AG08395 (cell line): ENCODE results near the gene TNFRSF25.

Experiments
- DNase-seq: peaks from one replicate; pipeline ENCODE4 v3.0.0; 2012; ENCODE audit warnings: mixed read lengths, low spot score

The TNFRSF25 gene

DNA sequence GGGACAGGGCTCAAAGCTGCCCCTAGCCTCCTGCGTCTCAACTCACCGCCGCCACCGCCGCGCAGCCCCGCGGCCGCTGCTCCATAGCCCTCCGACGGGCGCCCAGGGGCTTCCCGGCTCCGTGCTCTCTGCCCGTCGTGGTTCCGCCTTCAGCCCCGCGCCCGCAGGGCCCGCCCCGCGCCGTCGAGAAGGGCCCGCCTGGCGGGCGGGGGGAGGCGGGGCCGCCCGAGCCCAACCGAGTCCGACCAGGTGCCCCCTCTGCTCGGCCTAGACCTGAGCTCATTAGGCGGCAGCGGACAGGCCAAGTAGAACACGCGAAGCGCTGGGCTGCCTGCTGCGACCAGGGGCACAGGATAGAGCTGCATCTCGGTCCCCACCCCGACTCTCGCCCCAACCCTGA, at the start of gene TNFRSF25:
TSS of gene TNFRSF25 (minus strand) at position 151 of the 400 bp plus-strand sequence. CDS start at position 85, 66 bp downstream.
- no peak for DNase-seq

GRCh38 chr1:6515771-6516170, 49.8 kb upstream of the TNFRSF25 start:
- peak; percentile 51 for DNase-seq

- DNase-seq = no peak
Observed at GRCh38 chr1:6513320-6513801, 47.4 kb upstream of the TNFRSF25 start.

GRCh38 chr1:6512908-6513280, 46.9 kb upstream of the TNFRSF25 start:
- DNase-seq = no peak

GRCh38 chr1:6512245-6512907, 46.4 kb upstream of the TNFRSF25 start:
- no peak for DNase-seq

- no peak for DNase-seq
Observed at GRCh38 chr1:6511561-6512244, 45.7 kb upstream of the TNFRSF25 start.

DNA sequence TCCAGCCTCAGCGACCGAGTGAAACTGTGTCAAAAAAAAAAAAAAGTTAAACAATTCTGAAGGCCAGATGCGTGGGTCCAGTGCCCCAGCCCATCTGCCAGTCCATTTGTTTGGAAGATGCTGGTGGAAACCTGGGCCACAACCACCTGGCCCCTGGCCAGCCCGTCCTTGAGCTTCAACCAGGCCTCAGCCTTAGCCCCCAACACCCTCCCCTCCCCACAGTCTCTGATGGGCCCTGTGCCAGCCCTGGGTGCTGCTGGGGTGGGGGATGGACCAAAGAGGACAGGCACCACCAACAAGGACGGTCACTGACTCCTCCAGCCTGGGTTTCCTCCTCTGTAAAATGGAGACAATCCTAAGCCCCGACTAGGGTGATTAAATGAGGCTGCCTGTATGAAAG, 45.1 kb upstream of the TNFRSF25 start:
- no peak for DNase-seq

GRCh38 chr1:6510493-6510892, 44.5 kb upstream of the TNFRSF25 start:
- DNase-seq = no peak

DNA sequence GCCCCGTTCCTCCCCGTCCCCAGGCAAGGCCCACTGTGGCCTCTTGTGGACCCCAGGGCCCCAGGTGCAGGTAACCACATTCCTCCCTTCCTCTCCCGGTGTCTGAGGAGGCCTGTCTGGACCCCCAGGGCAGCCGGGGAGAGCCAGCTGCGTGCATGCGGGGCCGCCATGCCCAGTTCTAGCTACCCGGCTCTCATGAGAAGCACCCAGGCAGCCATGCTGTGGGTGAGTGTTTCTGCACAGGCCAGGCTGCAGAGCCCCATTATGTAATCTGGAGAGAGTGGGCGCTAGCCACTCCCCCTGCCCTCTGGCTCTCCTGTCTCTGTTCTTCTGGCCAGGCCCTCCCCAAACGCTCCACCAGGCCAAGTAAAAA, 43.9 kb upstream of the TNFRSF25 start:
- DNase-seq = no peak

DNA sequence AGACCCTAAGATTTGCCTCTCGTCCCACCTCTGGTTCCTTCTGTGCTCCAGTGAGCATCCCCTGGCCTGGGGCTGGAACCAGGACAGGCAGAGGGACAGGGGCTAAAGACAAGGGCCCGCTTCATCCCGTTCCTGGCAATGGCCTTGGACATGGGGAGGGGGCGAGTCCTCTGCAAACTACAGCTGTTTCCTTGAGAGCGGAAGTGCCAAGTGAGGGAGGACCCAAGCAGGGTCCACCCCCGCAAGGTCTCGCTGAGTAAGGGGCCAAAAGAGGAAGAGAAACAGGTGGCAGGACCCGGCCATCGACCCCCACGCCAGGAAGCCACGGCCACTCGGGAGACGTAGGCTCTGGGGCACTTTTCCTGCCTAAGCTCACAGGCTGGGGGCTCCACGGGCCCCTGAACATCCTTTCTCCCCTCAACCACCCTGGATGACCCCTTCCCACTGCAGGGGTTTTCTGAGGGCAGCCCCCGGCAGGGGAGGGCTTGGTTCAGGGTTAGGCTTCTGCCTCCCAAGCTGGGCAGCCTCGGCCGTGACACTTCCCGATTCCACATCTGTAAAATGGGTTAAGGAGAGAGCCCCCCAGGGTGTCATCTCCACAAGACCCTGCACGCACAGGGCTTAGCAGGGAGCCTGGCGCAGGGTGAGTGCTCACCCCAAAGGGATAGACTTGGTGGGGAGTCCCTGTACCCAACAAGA, 43.4 kb upstream of the TNFRSF25 start:
- DNase-seq = no peak

GRCh38 chr1:6508816-6509189, 42.8 kb upstream of the TNFRSF25 start:
- no peak for DNase-seq

GRCh38 chr1:6508154-6508815, 42.3 kb upstream of the TNFRSF25 start:
- no peak for DNase-seq

DNA sequence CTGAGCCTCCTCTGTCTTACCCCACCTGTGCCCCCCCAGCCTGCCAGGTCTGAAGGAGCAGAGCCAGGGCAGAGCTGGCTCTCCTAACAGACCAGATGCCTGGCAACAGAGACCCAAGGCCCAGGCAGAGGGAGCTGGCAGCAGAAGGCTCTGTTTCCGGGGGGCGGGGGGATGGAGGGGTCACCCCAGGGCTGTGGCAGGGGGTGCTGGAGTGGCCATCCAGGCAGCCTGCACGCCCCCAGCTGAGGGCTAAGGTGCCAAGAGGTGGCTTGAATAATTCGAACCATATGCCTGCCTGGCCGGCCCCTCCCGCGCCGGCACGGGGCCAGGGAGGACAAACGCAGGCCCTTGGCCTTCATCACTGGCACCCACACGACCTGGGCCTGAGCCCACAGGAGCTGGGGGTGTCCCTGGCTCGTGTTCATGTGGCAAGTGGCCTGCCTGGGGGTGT, 41.5 kb upstream of the TNFRSF25 start:
- no peak for DNase-seq

DNA sequence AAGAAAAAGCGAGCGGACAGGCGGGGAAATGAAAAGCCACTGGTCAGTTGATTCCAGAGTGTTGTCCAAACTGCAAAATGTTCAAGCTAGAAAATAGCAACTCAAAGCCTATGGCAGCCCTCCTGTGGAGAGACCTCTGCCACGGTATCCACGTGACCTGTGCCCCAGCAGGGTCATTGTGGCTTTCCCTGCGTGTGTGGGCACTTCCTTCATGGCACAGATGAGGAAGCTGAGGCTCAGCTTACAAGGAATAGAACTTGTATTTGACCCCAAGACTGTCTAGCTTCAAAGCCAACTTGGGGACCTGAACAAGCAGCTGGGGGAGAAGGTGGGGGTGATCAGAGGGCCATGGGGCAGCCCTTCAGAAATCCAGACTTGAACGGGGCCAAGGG, 41.1 kb upstream of the TNFRSF25 start:
- DNase-seq = no peak

DNA sequence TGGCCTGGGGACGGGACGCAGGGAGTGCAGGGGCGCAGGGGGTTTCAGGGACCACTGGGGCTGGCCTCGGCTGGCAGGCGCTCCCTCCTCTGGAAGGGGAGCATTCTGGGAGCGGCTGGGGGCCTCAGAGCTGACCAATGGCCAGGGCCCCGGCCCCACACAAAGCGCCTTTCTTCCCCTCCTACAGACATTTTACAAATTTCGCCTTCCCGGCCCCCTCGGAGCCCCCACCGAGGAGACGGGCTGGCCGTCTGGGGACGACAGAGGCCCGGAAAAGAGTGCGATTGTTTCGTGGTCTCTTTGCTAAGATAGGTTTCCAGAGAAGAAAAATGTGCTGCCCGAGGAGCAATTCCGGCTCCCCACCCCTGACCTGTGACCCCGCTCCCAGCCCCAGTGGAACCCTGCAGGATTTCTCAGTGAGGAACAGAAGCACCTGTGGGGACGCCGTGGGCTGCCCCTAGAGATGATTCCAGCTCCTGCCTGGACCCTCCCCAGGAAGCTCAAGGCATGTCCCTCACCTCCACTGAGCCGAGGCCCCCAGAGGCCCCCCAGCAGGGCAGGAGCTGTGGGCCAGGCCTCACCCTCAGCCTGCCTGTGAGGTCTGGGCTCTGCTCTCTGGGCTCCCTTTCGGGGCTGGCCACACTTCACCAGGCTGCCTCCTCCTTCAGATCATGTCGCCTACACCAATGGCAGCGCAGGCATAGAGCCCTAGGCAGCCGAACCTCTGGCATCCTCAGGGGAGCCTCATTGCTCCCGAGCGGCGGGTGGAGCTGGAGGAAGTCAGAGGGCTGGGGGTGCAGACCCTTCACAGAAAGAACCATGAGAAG, 40.5 kb upstream of the TNFRSF25 start:
- no peak for DNase-seq

DNA sequence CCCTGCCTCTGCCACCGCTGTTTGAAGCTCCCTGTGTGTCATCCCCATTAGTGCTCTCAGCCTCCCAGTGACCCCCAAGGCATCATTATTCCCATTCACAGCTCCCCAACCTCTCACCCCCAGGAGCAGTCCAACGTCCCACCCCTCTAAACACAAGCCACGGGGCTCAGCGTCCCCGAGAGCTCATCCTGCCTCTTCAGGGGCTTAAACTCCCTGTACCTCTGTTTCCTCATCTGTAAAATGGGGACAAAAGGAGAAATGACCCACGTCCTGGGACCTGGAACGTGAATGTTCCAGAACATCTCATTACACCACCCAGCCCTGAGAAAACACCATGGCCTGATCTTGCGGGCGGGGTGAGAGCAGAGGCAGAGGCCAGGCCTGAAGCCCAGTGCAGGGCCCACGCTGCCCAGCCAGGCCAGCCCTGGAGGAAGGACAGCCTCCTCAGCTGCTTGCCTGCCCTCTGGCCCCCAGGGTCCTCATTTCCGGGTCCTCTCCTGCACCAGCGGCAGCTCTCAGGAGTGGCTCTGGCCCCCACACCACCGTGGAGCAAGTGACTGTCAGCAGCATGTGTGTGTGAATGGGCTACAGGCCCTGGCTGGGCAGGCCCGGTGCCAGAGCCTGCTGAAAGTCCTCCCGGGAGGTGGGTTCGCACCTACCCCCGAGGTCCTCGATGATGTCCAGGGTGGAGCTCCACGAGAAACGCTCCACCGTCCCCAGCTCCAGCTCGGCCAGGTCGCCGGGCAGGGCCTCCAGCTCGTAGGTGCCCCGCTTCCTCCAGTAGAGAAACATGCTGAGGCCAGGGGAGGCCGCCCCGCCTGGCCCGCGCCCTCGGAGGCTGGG, 39.6 kb upstream of the TNFRSF25 start:
- no peak for DNase-seq

- no peak for DNase-seq
Observed at GRCh38 chr1:6504887-6505286, 38.9 kb upstream of the TNFRSF25 start.

GRCh38 chr1:6503884-6504602, 38.1 kb upstream of the TNFRSF25 start:
- DNase-seq = no peak

- no peak for DNase-seq
Observed at GRCh38 chr1:6502000-6502891, 36.3 kb upstream of the TNFRSF25 start.
